Measurements from ENCODE around the gene ZNF267.

DNA sequence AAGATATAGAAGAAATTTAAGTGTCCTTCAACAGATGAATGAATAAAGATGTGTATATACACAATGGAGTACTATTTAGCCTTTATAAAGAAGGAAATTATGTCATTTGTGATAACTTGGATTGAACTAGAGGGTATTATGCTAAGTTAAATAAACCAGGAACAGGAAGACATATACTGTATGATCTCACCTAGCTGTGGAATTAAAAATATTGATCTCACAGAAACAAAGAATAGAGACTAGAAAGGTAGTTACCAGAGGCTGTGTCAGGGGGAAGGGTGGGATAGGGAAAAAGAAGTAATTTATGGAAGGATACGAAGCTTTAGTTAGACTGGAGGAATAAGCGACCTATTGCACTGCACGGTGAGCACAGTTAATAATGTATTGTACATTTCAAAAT, 5.4 kb upstream of the ZNF267 start:
- no peak for TF ChIP-seq POLR2A (IDR thresholded peaks at IDR 0.05)
- TF ChIP-seq, protein P1, sequence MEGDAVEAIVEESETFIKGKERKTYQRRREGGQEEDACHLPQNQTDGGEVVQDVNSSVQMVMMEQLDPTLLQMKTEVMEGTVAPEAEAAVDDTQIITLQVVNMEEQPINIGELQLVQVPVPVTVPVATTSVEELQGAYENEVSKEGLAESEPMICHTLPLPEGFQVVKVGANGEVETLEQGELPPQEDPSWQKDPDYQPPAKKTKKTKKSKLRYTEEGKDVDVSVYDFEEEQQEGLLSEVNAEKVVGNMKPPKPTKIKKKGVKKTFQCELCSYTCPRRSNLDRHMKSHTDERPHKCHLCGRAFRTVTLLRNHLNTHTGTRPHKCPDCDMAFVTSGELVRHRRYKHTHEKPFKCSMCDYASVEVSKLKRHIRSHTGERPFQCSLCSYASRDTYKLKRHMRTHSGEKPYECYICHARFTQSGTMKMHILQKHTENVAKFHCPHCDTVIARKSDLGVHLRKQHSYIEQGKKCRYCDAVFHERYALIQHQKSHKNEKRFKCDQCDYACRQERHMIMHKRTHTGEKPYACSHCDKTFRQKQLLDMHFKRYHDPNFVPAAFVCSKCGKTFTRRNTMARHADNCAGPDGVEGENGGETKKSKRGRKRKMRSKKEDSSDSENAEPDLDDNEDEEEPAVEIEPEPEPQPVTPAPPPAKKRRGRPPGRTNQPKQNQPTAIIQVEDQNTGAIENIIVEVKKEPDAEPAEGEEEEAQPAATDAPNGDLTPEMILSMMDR (IDR thresholded peaks at IDR 0.05), result no peak
